HG03108 (cell line): ENCODE results near the gene HTRA3.

Source experiments
- ATAC-seq: cut with Tn5 transposase; IDR thresholded peaks from one replicate; pipeline ENCODE4 v1.9.1; 2021; ENCODE audit warnings: moderate library complexity; ENCODE audit not compliant: unreplicated experiment

HTRA3 gene

DNA sequence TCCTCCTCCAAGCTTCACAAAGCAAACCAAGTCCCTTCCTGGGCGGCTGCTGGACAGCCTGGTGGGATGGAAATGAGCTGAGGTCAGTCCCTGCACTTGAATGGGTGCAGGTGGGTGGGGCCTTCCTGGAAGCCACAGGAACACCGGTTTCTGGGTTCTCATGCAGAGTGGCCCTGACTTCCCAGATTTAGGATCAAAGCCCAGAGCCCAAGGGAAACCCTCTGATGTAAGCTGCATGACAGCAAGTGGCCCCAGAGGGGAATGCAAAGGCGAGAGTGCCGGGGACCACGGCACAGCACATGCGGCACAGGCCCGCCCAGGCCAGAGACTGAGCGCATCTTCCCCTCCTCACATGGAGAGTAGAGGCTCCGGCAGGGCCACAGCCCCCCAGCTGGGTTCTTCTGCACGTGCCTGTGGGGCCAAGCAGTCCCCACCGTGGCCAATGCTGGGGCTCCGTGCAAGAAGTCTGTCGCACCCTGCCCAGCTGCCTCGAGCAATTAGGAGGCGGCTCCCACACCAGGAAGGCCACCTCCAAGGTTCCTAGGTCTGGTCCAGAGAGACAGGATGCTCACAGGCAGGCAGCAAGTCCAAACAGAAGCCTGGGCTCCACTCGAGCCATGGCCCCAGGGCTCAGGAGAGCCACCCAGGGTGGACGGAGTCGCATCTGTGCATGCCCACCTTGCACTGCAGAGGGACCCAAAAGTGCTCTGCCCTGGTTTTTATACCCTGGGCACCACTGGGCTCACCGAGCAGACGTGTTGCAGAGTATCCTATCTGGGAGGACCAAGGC lies 83.0 kb downstream of the HTRA3 start:
- no peak for ATAC-seq

DNA sequence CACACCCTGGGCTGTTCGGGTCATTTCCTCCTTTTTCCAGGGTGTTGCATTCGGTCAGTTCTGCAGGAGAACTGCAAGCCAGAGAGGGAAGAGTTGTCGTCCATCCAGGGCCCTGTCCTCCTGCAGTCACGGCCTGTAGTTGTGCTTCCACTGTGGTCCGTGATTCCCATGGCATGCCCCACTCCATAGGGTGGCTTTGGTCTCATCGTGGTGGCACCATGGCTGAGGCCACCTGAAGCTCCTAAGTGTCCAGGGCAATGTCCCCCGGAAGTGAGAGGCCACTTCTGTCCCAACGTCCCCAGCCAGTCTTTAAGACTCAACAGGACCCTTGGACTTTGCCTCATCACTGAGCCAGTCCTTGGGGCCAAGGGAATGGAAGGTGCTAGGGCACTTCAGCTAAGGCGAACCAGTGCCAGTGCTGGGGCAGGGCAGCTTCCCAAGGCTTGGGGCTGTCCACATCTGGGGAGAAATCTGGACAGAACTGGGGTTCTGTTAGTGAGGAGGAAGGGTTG lies 83.7 kb downstream of the HTRA3 start:
- no peak for ATAC-seq

DNA sequence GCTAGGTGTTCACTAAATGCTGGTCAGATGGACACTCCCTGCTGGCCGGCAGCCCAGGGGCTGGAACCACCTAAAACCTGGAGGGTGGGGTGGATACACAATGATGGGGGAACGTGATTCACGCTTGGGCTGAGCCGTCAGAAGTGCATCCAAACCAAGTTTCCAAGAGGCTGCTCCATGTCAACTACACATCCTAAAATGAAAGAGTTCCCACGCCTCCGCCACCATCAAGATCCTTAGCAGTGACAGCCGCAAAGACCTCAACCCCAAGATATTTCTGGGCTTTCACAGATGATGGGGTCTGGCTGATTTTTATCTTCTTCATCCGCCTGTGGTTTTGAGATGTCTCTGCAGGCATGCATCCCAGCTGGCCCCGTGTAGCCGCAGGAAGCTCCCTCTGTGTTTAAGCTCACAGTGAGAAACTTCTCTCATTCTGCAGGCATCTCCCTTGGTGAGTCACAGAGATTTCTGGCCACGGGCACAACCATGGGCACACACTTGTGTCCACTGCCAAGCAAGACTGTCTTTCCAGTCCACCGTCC lies 84.4 kb downstream of the HTRA3 start:
- no peak for ATAC-seq

DNA sequence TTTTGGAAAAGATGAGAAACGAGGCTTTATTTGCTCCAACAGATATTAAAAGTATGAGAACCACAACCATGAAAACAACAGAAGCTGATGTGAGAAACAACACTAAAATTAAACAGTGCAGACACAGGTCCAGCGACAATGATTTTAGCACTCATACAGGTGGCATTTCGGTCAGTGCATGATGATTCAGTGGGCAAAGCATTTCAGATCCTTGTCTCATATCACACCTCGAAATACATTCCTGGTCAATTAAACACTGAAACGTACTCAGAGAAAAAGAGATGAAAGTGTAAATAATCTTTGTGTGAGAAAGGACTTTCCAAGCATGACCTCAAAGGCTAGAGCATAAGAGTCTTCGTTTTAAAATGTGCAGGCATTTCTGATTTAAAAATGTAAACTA lies 85.8 kb downstream of the HTRA3 start:
- ATAC-seq, result no peak

DNA sequence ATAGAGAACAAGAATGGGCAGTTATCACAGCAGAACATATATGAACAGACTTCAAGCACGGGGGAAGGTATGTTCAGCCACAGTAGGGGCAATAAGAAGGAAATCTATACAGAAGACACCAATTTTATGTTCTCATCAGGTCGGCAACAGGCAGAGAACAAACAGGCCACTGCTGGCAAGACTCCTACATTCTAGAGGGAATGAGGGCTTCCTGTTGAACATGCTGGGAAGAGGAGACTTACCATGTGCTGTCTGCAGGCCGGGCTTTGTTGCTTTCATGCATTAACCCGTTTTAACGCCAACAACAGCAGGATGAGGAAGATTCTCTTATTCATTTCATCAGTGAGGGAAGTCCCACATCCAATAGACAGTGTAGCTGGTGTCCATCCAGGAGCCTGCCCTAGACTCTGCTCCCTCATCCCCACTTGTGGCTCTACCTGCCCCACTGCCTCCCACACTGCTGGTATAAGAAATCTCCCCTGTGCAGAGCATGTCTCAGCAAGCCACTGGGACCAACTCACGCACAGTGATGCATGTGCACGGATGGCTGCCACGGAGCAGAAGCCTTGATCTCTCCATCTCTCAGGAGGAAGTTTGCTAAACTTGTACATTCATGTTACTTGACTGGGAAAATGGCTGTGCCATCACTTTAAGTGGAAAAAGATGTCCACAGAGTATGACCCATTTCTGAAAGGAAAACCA lies 86.5 kb downstream of the HTRA3 start:
- no peak for ATAC-seq
